WTC11 (cell line): Measurements from ENCODE around the gene ZSWIM3. TPM values are rescaled to one million over a fixed set of nuclear protein-coding genes. Genes with fewer than 3 reads are reported as not detected.
A peak's percentile ranks its signal among the peaks of the same experiment; 100 is the strongest.
"Not testable (repeated sequence)": the region's sequence is repeated elsewhere in the genome, so short reads cannot be mapped to it uniquely, and the experiment has no call there.

Experiments
- ATAC-seq: fragments of 200-7000 bp; cut with Tn5 transposase; 2 replicates; pipeline ENCODE4 v1.10.0; 2021; ENCODE audit warnings: mild to moderate bottlenecking, moderate library complexity
- CTCF ChIA-PET: fragments of 300-600 bp; sonication (Branson Sonifier 250); formaldehyde crosslinking; loops from one replicate; lab custom pipeline; 2021; ENCODE audit warnings: antibody characterized with exemption; lab: Charles Lee
- POLR2A ChIA-PET: fragments of 350-600 bp; sonication (Branson Sonifier 250); formaldehyde crosslinking; loops from one replicate; lab custom pipeline; 2021; ENCODE audit warnings: antibody characterized with exemption; lab: Charles Lee
- DNase-seq: peaks from one replicate; pipeline ENCODE4 v3.0.0; 2021; ENCODE audit warnings: low spot score
- H3K27ac Mint-ChIP-seq: 2 replicates; pipeline ENCODE4 v1.8.0; 2021; ENCODE audit warnings: mixed read lengths
- H3K27me3 Mint-ChIP-seq: 2 replicates; pipeline ENCODE4 v1.8.0; 2021; ENCODE audit warnings: low read depth, mild to moderate bottlenecking, moderate library complexity, mixed read lengths
- H3K36me3 Mint-ChIP-seq: 2 replicates; pipeline ENCODE4 v1.8.0; 2021; ENCODE audit warnings: mixed read lengths
- H3K4me1 Mint-ChIP-seq: 2 replicates; pipeline ENCODE4 v1.8.0; 2022; ENCODE audit warnings: mixed read lengths
- H3K4me3 Mint-ChIP-seq: 2 replicates; pipeline ENCODE4 v1.8.0; 2021; ENCODE audit warnings: mild to moderate bottlenecking, moderate library complexity, mixed read lengths
- H3K9me3 Mint-ChIP-seq: 2 replicates; pipeline ENCODE4 v1.8.0; 2021; ENCODE audit warnings: mixed read lengths
- AFF4 ChIP-seq: sonication (generic); formaldehyde crosslinking; IDR thresholded peaks from 2 replicates; pipeline ENCODE4 v1.8.1; 2023; ENCODE audit warnings: mild to moderate bottlenecking, missing genetic modification reagents, borderline replicate concordance
- ARID4B ChIP-seq: sonication (generic); formaldehyde crosslinking; IDR thresholded peaks from 2 replicates; pipeline ENCODE4 v1.8.0; 2023; ENCODE audit warnings: missing genetic modification reagents, mild to moderate bottlenecking, borderline replicate concordance
- CREB1 ChIP-seq: sonication (generic); formaldehyde crosslinking; IDR thresholded peaks from 2 replicates; pipeline ENCODE4 v1.8.0; 2023; ENCODE audit warnings: mild to moderate bottlenecking, missing genetic modification reagents
- CREM ChIP-seq: sonication (generic); formaldehyde crosslinking; IDR thresholded peaks from 2 replicates; pipeline ENCODE4 v1.8.1; 2022; ENCODE audit warnings: mild to moderate bottlenecking, missing genetic modification reagents, moderate library complexity
- ETV6 ChIP-seq: sonication (generic); formaldehyde crosslinking; IDR thresholded peaks from 2 replicates; pipeline ENCODE4 v1.8.1; 2022; ENCODE audit warnings: mild to moderate bottlenecking, missing genetic modification reagents
- FOXK1 ChIP-seq: sonication (generic); formaldehyde crosslinking; IDR thresholded peaks from 2 replicates; pipeline ENCODE4 v1.8.0; 2022; ENCODE audit warnings: mild to moderate bottlenecking, moderate library complexity, missing genetic modification reagents
- GABPB1 ChIP-seq: sonication (generic); formaldehyde crosslinking; IDR thresholded peaks from 2 replicates; pipeline ENCODE4 v1.8.1; 2023; ENCODE audit warnings: mild to moderate bottlenecking, missing genetic modification reagents
- GTF2I ChIP-seq: fragments of 250-450 bp; sonication (Bioruptor Pico); conservative IDR thresholded peaks from 2 replicates; pipeline ENCODE4 v1.4.0; 2021; ENCODE audit warnings: mild to moderate bottlenecking
- KAT7 ChIP-seq: sonication (generic); formaldehyde crosslinking; IDR thresholded peaks from 2 replicates; pipeline ENCODE4 v1.8.1; 2023; ENCODE audit warnings: missing genetic modification reagents, mild to moderate bottlenecking, borderline replicate concordance
- NFYB ChIP-seq: sonication (generic); formaldehyde crosslinking; conservative IDR thresholded peaks from 2 replicates; pipeline ENCODE4 v1.8.0; 2022; ENCODE audit warnings: low read depth, missing genetic modification reagents
- RELA ChIP-seq: sonication (generic); formaldehyde crosslinking; IDR thresholded peaks from 2 replicates; pipeline ENCODE4 v1.8.1; 2022; ENCODE audit warnings: missing genetic modification reagents, mild to moderate bottlenecking, borderline replicate concordance
- TEAD1 ChIP-seq: sonication (generic); formaldehyde crosslinking; IDR thresholded peaks from 2 replicates; pipeline ENCODE4 v1.8.0; 2022; ENCODE audit warnings: mild to moderate bottlenecking, missing genetic modification reagents
- TP53 ChIP-seq: sonication (generic); formaldehyde crosslinking; IDR thresholded peaks from 2 replicates; pipeline ENCODE4 v1.8.1; 2023; ENCODE audit warnings: mild to moderate bottlenecking, missing genetic modification reagents
- ZNF121 ChIP-seq: sonication (generic); formaldehyde crosslinking; IDR thresholded peaks from 2 replicates; pipeline ENCODE4 v1.8.0; 2023; ENCODE audit warnings: missing genetic modification reagents
- ZNF425 ChIP-seq: fragments of 250-450 bp; sonication (Bioruptor Pico); conservative IDR thresholded peaks from 2 replicates; pipeline ENCODE4 v1.9.0; 2021; ENCODE audit warnings: mild to moderate bottlenecking
- ZNF671 ChIP-seq: fragments of 250-450 bp; sonication (Bioruptor Pico); IDR thresholded peaks from 2 replicates; pipeline ENCODE4 v1.8.0; 2021; ENCODE audit warnings: mild to moderate bottlenecking
- total RNA-seq: library from RNA; stranded (reverse); gene quantifications from 3 replicates; pipeline ENCODE4 v1.2.3, GENCODE V29; 2021
- TF ChIP-seq, protein P1 (sequence below): sonication (generic); formaldehyde crosslinking; IDR thresholded peaks from 2 replicates; pipeline ENCODE4 v1.8.1; 2022; ENCODE audit warnings: mild to moderate bottlenecking, moderate library complexity, missing genetic modification reagents
- TF ChIP-seq, protein P2 (sequence below): sonication (generic); formaldehyde crosslinking; IDR thresholded peaks from 2 replicates; pipeline ENCODE4 v1.8.1; 2023; ENCODE audit warnings: mild to moderate bottlenecking, missing genetic modification reagents

Gene ZSWIM3
- total RNA-seq, 1 experiment from 2014 or later = 3.4 TPM

DNA sequence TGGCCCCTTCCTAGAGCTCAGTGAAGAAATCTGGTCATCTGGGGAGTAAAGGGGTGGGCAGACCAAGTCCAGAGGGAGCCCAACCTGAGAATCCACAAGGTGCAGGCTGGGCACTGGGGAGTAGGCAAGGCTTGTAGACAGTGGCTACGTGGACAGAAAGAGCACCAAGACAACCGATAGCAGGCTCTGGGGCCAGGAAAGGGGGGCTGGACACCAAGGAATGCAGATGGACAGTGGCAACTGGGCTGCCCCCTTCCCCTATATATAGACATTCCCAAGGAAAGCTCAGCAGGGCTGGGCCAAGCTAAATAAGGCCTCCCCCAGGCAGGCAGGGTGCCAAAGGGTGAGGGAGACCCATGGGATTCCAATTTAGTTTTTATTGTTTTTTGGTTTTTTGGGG lies 28.8 kb upstream of the ZSWIM3 start:
- DNase-seq (no peak), ATAC-seq (no peak)
- H3K4me3 Mint-ChIP-seq = no peak overlapping the region
- TF ChIP-seq, protein P1, sequence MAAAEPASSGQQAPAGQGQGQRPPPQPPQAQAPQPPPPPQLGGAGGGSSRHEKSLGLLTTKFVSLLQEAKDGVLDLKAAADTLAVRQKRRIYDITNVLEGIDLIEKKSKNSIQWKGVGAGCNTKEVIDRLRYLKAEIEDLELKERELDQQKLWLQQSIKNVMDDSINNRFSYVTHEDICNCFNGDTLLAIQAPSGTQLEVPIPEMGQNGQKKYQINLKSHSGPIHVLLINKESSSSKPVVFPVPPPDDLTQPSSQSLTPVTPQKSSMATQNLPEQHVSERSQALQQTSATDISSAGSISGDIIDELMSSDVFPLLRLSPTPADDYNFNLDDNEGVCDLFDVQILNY (CRISPR knock-in tag) = no peak
- TF ChIP-seq ARID4B (CRISPR knock-in tag) = no peak
- TF ChIP-seq ZNF671 (CRISPR knock-in tag) = no peak
- TF ChIP-seq GABPB1 (CRISPR knock-in tag) = no peak
- no peak for TF ChIP-seq TP53
- no peak for TF ChIP-seq TEAD1 (CRISPR knock-in tag)
- TF ChIP-seq, protein P2, sequence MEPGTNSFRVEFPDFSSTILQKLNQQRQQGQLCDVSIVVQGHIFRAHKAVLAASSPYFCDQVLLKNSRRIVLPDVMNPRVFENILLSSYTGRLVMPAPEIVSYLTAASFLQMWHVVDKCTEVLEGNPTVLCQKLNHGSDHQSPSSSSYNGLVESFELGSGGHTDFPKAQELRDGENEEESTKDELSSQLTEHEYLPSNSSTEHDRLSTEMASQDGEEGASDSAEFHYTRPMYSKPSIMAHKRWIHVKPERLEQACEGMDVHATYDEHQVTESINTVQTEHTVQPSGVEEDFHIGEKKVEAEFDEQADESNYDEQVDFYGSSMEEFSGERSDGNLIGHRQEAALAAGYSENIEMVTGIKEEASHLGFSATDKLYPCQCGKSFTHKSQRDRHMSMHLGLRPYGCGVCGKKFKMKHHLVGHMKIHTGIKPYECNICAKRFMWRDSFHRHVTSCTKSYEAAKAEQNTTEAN (CRISPR knock-in tag) = no peak
- TF ChIP-seq CREM (CRISPR knock-in tag) = no peak
- TF ChIP-seq NFYB (CRISPR knock-in tag) = no peak
- no peak for TF ChIP-seq KAT7
- no peaks in the 10 kb centered on the region for H3K36me3 Mint-ChIP-seq
- no peak overlapping the region for H3K27ac Mint-ChIP-seq
- ChIA-PET CTCF (interaction anchor here (1.0 kb wide), 1 partner anchor 62 kb away, joined by 5 read pairs; no protein-coding TSS in a partner anchor), POLR2A (no interaction called here)
- peaks cover 31% of the 10 kb centered on the region for H3K4me1 Mint-ChIP-seq
- H3K9me3 Mint-ChIP-seq = no peaks in the 10 kb centered on the region
- H3K27me3 Mint-ChIP-seq = peaks cover 11% of the 10 kb centered on the region

- H3K27me3 Mint-ChIP-seq, ATAC-seq, CTCF ChIA-PET, POLR2A ChIA-PET, H3K36me3 Mint-ChIP-seq, H3K4me3 Mint-ChIP-seq, DNase-seq, H3K27ac Mint-ChIP-seq, H3K9me3 Mint-ChIP-seq: not testable (repeated sequence)
- H3K4me1 Mint-ChIP-seq = peaks cover 25% of the 10 kb centered on the region
- TF ChIP-seq ZNF121 (CRISPR knock-in tag) (peak; percentile 49; the same call in 1 of the 2 replicates), GTF2I (0 out of 2 replicates have a peak, but pooled peaks have one; percentile 18), GABPB1 (CRISPR knock-in tag) (peak; percentile 82)
Observed at GRCh38 chr20:45829673-45830106, 27.7 kb upstream of the ZSWIM3 start.

DNA sequence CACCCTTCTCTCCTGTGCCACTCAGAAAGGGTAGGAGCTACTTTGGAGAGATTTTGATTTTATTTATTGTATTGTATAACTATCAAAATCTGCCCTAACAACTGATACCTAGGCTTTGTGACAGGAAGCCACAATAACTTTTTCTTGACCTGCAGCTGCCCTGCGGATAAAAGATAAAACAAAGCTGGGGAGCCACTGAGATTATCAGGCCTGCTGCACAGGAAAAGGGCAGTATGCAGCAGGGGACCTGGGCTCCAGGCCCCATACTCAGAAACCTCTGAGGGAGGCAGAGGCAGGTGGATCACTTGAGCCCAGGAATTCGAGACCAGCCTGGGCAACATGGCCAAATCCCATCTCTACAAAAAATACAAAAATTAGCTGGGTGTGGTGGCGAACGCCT lies 24.8 kb upstream of the ZSWIM3 start:
- Mint-ChIP-seq H3K36me3 (peaks cover 3% of the 10 kb centered on the region; the same call in 1 of the 2 replicates), H3K27me3 (no peaks in the 10 kb centered on the region), H3K27ac (peak overlapping the region; percentile 88; the same call in 1 of the 2 replicates), H3K4me1 (peaks cover 18% of the 10 kb centered on the region), H3K9me3 (no peaks in the 10 kb centered on the region), H3K4me3 (peak overlapping the region; percentile 76)
- no peak for DNase-seq
- ATAC-seq = no peak
- POLR2A ChIA-PET = interaction anchor here (0.9 kb wide), 1 partner anchor 101 kb away, joined by 3 read pairs; the partner anchor contains the start of gene PCIF1
- CTCF ChIA-PET = interaction anchor here (1.2 to 2.7 kb wide), 2 partner anchors 8 to 57 kb away, joined by 5 to 12 read pairs; no protein-coding TSS in a partner anchor
- TF ChIP-seq FOXK1 (CRISPR knock-in tag) (no peak), CREB1 (CRISPR knock-in tag) (no peak), RELA (CRISPR knock-in tag) (no peak), AFF4 (CRISPR knock-in tag) (no peak), ZNF425 (CRISPR knock-in tag) (no peak), ETV6 (CRISPR knock-in tag) (no peak)
